Measurements from ENCODE around the gene ULK4. TPM values are rescaled to one million over a fixed set of nuclear protein-coding genes. Genes with fewer than 3 reads are reported as not detected.

ULK4 gene
- total and polyA plus RNA-seq, 10 donors, result 2.0 to 33.3 (median 12.9) TPM

- intact Hi-C loops (cut with DNase I; ENCODE audit: low total_unique reads), result no loop called here
- Histone ChIP-seq H3K4me1 (no peaks in the 10 kb centered on the region), H3K27me3 (replicated peaks in 1 of 7) (no peaks in the 10 kb centered on the region), H3K9me3 (no peaks in the 10 kb centered on the region), H3K36me3 (peaks cover 0 to 8% (median 0%) of the 10 kb centered on the region in 6 donors), H3K4me3 (no peak overlapping the region), H3K27ac (no peak overlapping the region)
- WGBS, 5 donors, result 84 to 92% (median 87%) methylated on average over 1 of the region's 1 CpG
- TF ChIP-seq POLR2A (IDR thresholded peaks at IDR 0.05) (no peak), POLR2AphosphoS5 (IDR thresholded peaks at IDR 0.05) (no peak), CTCF (IDR thresholded peaks at IDR 0.05 in 8 of 11, conservative IDR thresholded peaks at IDR 0.05 in 3 of 11) (no peak)
- no peak for DNase-seq
Observed at GRCh38 chr3:41746215-41746614, 215.7 kb downstream of the ULK4 start.

- DNase-seq, result no peak
- Histone ChIP-seq H3K4me3 (no peak overlapping the region), H3K27ac (no peak overlapping the region), H3K4me1 (no peaks in the 10 kb centered on the region), H3K27me3 (replicated peaks in 1 of 7) (no peaks in the 10 kb centered on the region), H3K36me3 (no peaks in the 10 kb centered on the region), H3K9me3 (no peaks in the 10 kb centered on the region)
- no peak for TF ChIP-seq POLR2AphosphoS5 (IDR thresholded peaks at IDR 0.05)
- intact Hi-C loops (cut with DNase I; ENCODE audit: low total_unique reads), result no loop called here
Observed at GRCh38 chr3:41742121-41742520, 219.8 kb downstream of the ULK4 start.

- Histone ChIP-seq H3K36me3 (no peaks in the 10 kb centered on the region), H3K27ac (no peak overlapping the region), H3K27me3 (replicated peaks in 1 of 7) (no peaks in the 10 kb centered on the region), H3K9me3 (no peaks in the 10 kb centered on the region), H3K4me1 (no peaks in the 10 kb centered on the region), H3K4me3 (no peak overlapping the region)
- intact Hi-C loops (cut with DNase I; ENCODE audit: low total_unique reads), result no loop called here
- 92 to 98% (median 95%) methylated on average over 3 of the region's 3 CpGs for WGBS, 5 donors
- no peak for TF ChIP-seq CTCF (IDR thresholded peaks at IDR 0.05 in 8 of 11, conservative IDR thresholded peaks at IDR 0.05 in 3 of 11)
- no peak for TF ChIP-seq POLR2A (IDR thresholded peaks at IDR 0.05)
- no peak for TF ChIP-seq POLR2AphosphoS5 (IDR thresholded peaks at IDR 0.05)
- no peak for DNase-seq
Observed at GRCh38 chr3:41740374-41740886, 221.5 kb downstream of the ULK4 start.

GRCh38 chr3:41726891-41727290 lies 235.0 kb downstream of the ULK4 start:
- Histone ChIP-seq H3K36me3 (no peaks in the 10 kb centered on the region), H3K4me3 (no peak overlapping the region), H3K27ac (no peak overlapping the region), H3K9me3 (peaks cover 0 to 11% (median 6%) of the 10 kb centered on the region in 8 donors), H3K27me3 (replicated peaks in 1 of 7) (no peaks in the 10 kb centered on the region), H3K4me1 (no peaks in the 10 kb centered on the region)
- TF ChIP-seq CTCF (IDR thresholded peaks at IDR 0.05 in 8 of 11, conservative IDR thresholded peaks at IDR 0.05 in 3 of 11) (no peak), POLR2AphosphoS5 (IDR thresholded peaks at IDR 0.05) (no peak), POLR2A (IDR thresholded peaks at IDR 0.05) (no peak)
- DNase-seq, result no peak
- 95 to 97% (median 96%) methylated on average over 3 of the region's 3 CpGs for WGBS, 5 donors
- intact Hi-C loops (cut with DNase I; ENCODE audit: low total_unique reads), result no loop called here

- TF ChIP-seq CTCF (IDR thresholded peaks at IDR 0.05 in 8 of 11, conservative IDR thresholded peaks at IDR 0.05 in 3 of 11), result no peak
- TF ChIP-seq POLR2A (IDR thresholded peaks at IDR 0.05), result no peak
- no peak for TF ChIP-seq POLR2AphosphoS5 (IDR thresholded peaks at IDR 0.05)
- no peaks in the 10 kb centered on the region for H3K4me1 ChIP-seq
- no peak overlapping the region for H3K27ac ChIP-seq
- WGBS, 5 donors, result 82 to 95% (median 91%) methylated on average over 6 of the region's 6 CpGs
- H3K9me3 ChIP-seq, result no peaks in the 10 kb centered on the region
- no peaks in the 10 kb centered on the region for H3K27me3 ChIP-seq (replicated peaks in 1 of 7)
- H3K4me3 ChIP-seq, result no peak overlapping the region
- DNase-seq, result no peak
- H3K36me3 ChIP-seq, result no peaks in the 10 kb centered on the region
- intact Hi-C loops (cut with DNase I; ENCODE audit: low total_unique reads), result loop anchor here (10.0 kb wide), 1 partner anchor 1133 kb away; no protein-coding TSS in a partner anchor
Observed at GRCh38 chr3:41717641-41718040, 244.3 kb downstream of the ULK4 start.

Data from spleen (tissue), 11 donors.